ENCODE data around the gene TCTA.

The TCTA gene

DNA sequence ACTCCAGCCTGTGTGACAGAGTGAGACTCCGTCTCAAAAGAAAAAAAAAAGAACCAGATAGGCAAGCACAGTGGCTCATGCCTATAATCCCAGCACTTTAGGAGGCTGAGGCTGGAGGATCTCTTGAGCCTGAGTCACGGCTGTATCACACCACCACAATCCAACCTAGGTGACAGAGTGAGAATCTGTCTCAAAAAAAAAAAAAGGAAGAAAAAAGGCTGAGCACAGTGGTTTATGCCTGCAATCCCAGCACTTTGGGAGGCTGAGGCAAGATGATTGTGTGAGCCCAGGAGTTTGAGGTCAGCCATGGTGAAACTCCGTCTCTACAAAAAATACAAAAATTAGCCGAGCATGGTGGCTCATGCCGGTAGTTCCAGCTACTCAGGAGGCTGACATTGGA, 22.5 kb downstream of the TCTA start:
- Histone ChIP-seq H3K27ac (ENCODE audit: low read length) (no peak overlapping the region), H3K27me3 (ENCODE audit: control insufficient read depth, insufficient read depth, low read length) (no peaks in the 10 kb centered on the region), H3K4me3 (ENCODE audit: low read length) (no peak overlapping the region), H3K4me1 (ENCODE audit: control insufficient read depth, low read depth, low read length) (no peaks in the 10 kb centered on the region), H3K9ac (ENCODE audit: low read length) (no peak overlapping the region), H3K36me3 (ENCODE audit: control insufficient read depth, low read depth, low read length) (no peaks in the 10 kb centered on the region), H3K9me3 (ENCODE audit: control insufficient read depth, low read depth, low read length) (no peaks in the 10 kb centered on the region)

DNA sequence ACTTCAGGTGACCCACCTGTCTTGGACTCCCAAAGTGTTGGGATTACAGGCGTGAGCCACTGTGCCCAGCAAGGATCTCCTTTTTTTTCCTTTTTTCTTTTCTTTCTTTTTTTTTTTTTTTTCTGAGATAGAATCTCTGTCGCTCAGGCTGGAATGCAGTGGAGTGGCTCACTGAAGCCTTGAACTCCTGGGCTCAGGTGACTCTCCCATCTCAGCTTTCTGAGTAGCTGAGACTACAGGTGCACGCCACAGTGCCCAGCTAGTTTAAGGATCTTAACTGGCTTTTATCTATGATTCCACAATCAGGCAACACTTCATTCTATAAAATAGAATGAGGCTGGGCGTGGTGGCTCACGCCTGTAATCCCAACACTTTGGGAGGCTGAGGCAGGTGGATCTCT, 33.2 kb downstream of the TCTA start:
- H3K4me3 ChIP-seq (ENCODE audit: low read length), result no peak overlapping the region
- H3K27me3 ChIP-seq (ENCODE audit: control insufficient read depth, insufficient read depth, low read length), result no peaks in the 10 kb centered on the region
- H3K36me3 ChIP-seq (ENCODE audit: control insufficient read depth, low read depth, low read length), result no peaks in the 10 kb centered on the region
- H3K9ac ChIP-seq (ENCODE audit: low read length), result no peak overlapping the region
- H3K9me3 ChIP-seq (ENCODE audit: control insufficient read depth, low read depth, low read length), result no peaks in the 10 kb centered on the region
- no peak overlapping the region for H3K27ac ChIP-seq (ENCODE audit: low read length)
- H3K4me1 ChIP-seq (ENCODE audit: control insufficient read depth, low read depth, low read length), result no peaks in the 10 kb centered on the region

- no peak overlapping the region for H3K4me3 ChIP-seq (ENCODE audit: low read length)
- no peak overlapping the region for H3K9ac ChIP-seq (ENCODE audit: low read length)
- H3K9me3 ChIP-seq (ENCODE audit: control insufficient read depth, low read depth, low read length), result no peaks in the 10 kb centered on the region
- no peak overlapping the region for H3K27ac ChIP-seq (ENCODE audit: low read length)
- peaks cover 9% of the 10 kb centered on the region for H3K4me1 ChIP-seq (ENCODE audit: control insufficient read depth, low read depth, low read length)
- no peaks in the 10 kb centered on the region for H3K36me3 ChIP-seq (ENCODE audit: control insufficient read depth, low read depth, low read length)
- H3K27me3 ChIP-seq (ENCODE audit: control insufficient read depth, insufficient read depth, low read length), result no peaks in the 10 kb centered on the region
Measured at GRCh38 chr3:49453621-49454020, 41.4 kb downstream of the TCTA start.

DNA sequence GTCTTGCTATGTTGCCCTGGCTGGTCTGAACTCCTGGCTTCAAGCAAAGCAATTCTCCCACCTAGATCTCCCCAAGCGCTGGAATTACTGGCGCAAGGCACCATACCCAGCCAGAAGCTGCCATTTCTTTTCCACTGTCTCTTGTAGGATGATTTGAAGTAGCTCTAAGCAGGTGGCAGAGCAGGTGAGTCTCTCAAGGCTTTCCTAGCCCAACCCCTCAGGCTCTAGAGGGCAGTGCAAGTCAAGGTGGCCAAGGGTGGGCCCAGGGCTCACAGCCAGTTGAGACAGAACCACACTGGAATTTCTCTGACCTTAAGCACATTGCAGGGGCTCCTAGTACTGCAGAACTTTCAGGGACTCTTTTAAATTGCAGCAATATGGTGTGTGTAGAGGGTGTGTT, 42.2 kb downstream of the TCTA start:
- H3K27ac ChIP-seq (ENCODE audit: low read length), result no peak overlapping the region
- H3K27me3 ChIP-seq (ENCODE audit: control insufficient read depth, insufficient read depth, low read length), result no peaks in the 10 kb centered on the region
- no peaks in the 10 kb centered on the region for H3K9me3 ChIP-seq (ENCODE audit: control insufficient read depth, low read depth, low read length)

GRCh38 chr3:49454898-49455681, 42.9 kb downstream of the TCTA start:
- Histone ChIP-seq H3K27me3 (ENCODE audit: control insufficient read depth, insufficient read depth, low read length) (no peaks in the 10 kb centered on the region), H3K4me1 (ENCODE audit: control insufficient read depth, low read depth, low read length) (peaks cover 23% of the 10 kb centered on the region), H3K36me3 (ENCODE audit: control insufficient read depth, low read depth, low read length) (no peaks in the 10 kb centered on the region), H3K27ac (ENCODE audit: low read length) (no peak overlapping the region), H3K4me3 (ENCODE audit: low read length) (no peak overlapping the region), H3K9ac (ENCODE audit: low read length) (no peak overlapping the region), H3K9me3 (ENCODE audit: control insufficient read depth, low read depth, low read length) (no peaks in the 10 kb centered on the region)

More for the DNA sequence above, 42.2 kb downstream of the TCTA start:
- peaks cover 17% of the 10 kb centered on the region for H3K4me1 ChIP-seq (ENCODE audit: control insufficient read depth, low read depth, low read length)
- H3K4me3 ChIP-seq (ENCODE audit: low read length), result no peak overlapping the region
- H3K9ac ChIP-seq (ENCODE audit: low read length), result no peak overlapping the region
- H3K36me3 ChIP-seq (ENCODE audit: control insufficient read depth, low read depth, low read length), result no peaks in the 10 kb centered on the region

DNA sequence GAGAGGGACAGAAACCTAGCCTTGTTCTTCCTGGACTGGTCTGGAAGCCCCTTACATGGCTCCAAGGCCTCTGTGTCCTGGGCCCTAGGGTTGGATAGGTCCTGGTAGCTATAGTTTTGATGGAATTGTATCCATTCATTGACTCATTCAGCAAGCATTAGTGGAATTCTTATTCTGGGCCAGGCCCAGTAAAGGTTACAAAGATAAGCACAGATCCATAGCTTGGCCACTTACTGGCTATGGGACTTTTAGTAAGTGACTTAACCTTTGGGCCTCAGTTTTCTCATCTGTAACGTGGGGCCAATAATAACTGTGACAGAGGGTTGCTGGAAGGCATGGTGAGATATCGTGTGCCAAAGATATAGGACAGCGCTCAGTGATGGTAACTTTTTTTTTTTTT, 44.2 kb downstream of the TCTA start:
- Histone ChIP-seq H3K9me3 (ENCODE audit: control insufficient read depth, low read depth, low read length) (no peaks in the 10 kb centered on the region), H3K27ac (ENCODE audit: low read length) (no peak overlapping the region), H3K9ac (ENCODE audit: low read length) (no peak overlapping the region), H3K4me3 (ENCODE audit: low read length) (no peak overlapping the region), H3K4me1 (ENCODE audit: control insufficient read depth, low read depth, low read length) (peaks cover 36% of the 10 kb centered on the region), H3K27me3 (ENCODE audit: control insufficient read depth, insufficient read depth, low read length) (no peaks in the 10 kb centered on the region), H3K36me3 (ENCODE audit: control insufficient read depth, low read depth, low read length) (no peaks in the 10 kb centered on the region)

- Histone ChIP-seq H3K27me3 (ENCODE audit: control insufficient read depth, insufficient read depth, low read length) (no peaks in the 10 kb centered on the region), H3K9ac (ENCODE audit: low read length) (no peak overlapping the region), H3K36me3 (ENCODE audit: control insufficient read depth, low read depth, low read length) (no peaks in the 10 kb centered on the region), H3K9me3 (ENCODE audit: control insufficient read depth, low read depth, low read length) (no peaks in the 10 kb centered on the region), H3K27ac (ENCODE audit: low read length) (peak overlapping the region; percentile 52), H3K4me1 (ENCODE audit: control insufficient read depth, low read depth, low read length) (peaks cover 38% of the 10 kb centered on the region), H3K4me3 (ENCODE audit: low read length) (no peak overlapping the region)
Measured at GRCh38 chr3:49460188-49460890, 48.1 kb downstream of the TCTA start.

GRCh38 chr3:49460956-49461355, 48.7 kb downstream of the TCTA start:
- H3K27me3 ChIP-seq (ENCODE audit: control insufficient read depth, insufficient read depth, low read length), result no peaks in the 10 kb centered on the region
- no peaks in the 10 kb centered on the region for H3K36me3 ChIP-seq (ENCODE audit: control insufficient read depth, low read depth, low read length)
- no peaks in the 10 kb centered on the region for H3K9me3 ChIP-seq (ENCODE audit: control insufficient read depth, low read depth, low read length)
- peaks cover 38% of the 10 kb centered on the region for H3K4me1 ChIP-seq (ENCODE audit: control insufficient read depth, low read depth, low read length)
- peak overlapping the region; percentile 2 for H3K4me3 ChIP-seq (ENCODE audit: low read length)
- peak overlapping the region; percentile 19 for H3K27ac ChIP-seq (ENCODE audit: low read length)
- H3K9ac ChIP-seq (ENCODE audit: low read length), result peak overlapping the region; percentile 19

- peak overlapping the region; percentile 19 for H3K27ac ChIP-seq (ENCODE audit: low read length)
- H3K27me3 ChIP-seq (ENCODE audit: control insufficient read depth, insufficient read depth, low read length), result no peaks in the 10 kb centered on the region
- no peaks in the 10 kb centered on the region for H3K9me3 ChIP-seq (ENCODE audit: control insufficient read depth, low read depth, low read length)
- peak overlapping the region; percentile 37 for H3K9ac ChIP-seq (ENCODE audit: low read length)
- H3K36me3 ChIP-seq (ENCODE audit: control insufficient read depth, low read depth, low read length), result no peaks in the 10 kb centered on the region
- peaks cover 38% of the 10 kb centered on the region for H3K4me1 ChIP-seq (ENCODE audit: control insufficient read depth, low read depth, low read length)
- H3K4me3 ChIP-seq (ENCODE audit: low read length), result peak overlapping the region; percentile 2
Measured at GRCh38 chr3:49461443-49462171, 49.4 kb downstream of the TCTA start.

- no peak overlapping the region for H3K4me3 ChIP-seq (ENCODE audit: low read length)
- H3K36me3 ChIP-seq (ENCODE audit: control insufficient read depth, low read depth, low read length), result no peaks in the 10 kb centered on the region
- no peaks in the 10 kb centered on the region for H3K27me3 ChIP-seq (ENCODE audit: control insufficient read depth, insufficient read depth, low read length)
- H3K4me1 ChIP-seq (ENCODE audit: control insufficient read depth, low read depth, low read length), result peaks cover 38% of the 10 kb centered on the region
- H3K9me3 ChIP-seq (ENCODE audit: control insufficient read depth, low read depth, low read length), result no peaks in the 10 kb centered on the region
- peak overlapping the region; percentile 19 for H3K27ac ChIP-seq (ENCODE audit: low read length)
- H3K9ac ChIP-seq (ENCODE audit: low read length), result peak overlapping the region; percentile 37
Measured at GRCh38 chr3:49462222-49462621, 50.0 kb downstream of the TCTA start.

DNA sequence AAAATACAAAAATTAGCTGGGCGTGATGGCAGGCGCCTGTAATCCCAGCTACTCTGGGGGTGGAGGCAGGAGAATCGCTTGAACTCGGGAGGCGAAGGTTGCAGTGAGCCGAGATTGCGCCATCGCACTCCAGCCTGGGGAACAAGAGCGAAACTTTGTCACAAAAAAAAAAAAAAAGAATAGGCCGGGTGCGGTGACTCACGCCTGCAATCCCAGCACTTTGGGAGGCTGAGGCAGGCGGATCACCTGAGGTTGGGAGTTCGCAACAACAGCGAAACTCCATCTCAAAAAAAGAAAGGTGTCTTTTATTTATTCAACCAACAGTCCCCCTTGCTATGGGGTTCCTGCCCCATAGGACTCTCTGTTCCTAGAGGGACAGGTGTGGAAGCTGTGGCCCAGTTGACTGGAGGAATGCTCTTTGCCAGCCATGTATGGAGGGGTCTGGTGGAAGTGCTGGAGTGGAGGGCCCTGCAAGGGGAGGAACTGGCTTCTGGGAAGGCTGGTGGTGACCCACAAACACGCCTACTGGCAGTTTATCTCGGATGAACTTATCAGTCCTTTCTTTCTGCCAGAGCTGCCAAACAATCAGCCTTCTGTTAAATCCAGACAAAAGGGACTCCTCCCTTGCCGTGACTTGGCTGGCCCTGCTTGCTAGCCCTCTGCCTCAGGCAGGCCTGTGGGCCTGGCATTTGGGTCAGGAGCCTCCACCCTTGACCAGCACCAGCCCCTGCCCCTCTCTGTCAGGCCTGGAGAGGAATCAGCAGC, 53.2 kb downstream of the TCTA start:
- H3K27ac ChIP-seq (ENCODE audit: low read length), result no peak overlapping the region
- H3K9me3 ChIP-seq (ENCODE audit: control insufficient read depth, low read depth, low read length), result no peaks in the 10 kb centered on the region
- H3K9ac ChIP-seq (ENCODE audit: low read length), result no peak overlapping the region
- H3K36me3 ChIP-seq (ENCODE audit: control insufficient read depth, low read depth, low read length), result no peaks in the 10 kb centered on the region
- no peaks in the 10 kb centered on the region for H3K27me3 ChIP-seq (ENCODE audit: control insufficient read depth, insufficient read depth, low read length)
- H3K4me3 ChIP-seq (ENCODE audit: low read length), result no peak overlapping the region
- H3K4me1 ChIP-seq (ENCODE audit: control insufficient read depth, low read depth, low read length), result peaks cover 28% of the 10 kb centered on the region
